Measurements from ENCODE around the gene ABO.

GRCh38 chr9:133322701-133323100 lies 47.7 kb upstream of the ABO start:
- no peak for TF ChIP-seq CTCF (IDR thresholded peaks at IDR 0.05)
- TF ChIP-seq EP300 (IDR thresholded peaks at IDR 0.05): no peak
- TF ChIP-seq POLR2A (IDR thresholded peaks at IDR 0.05): no peak
- TF ChIP-seq POLR2AphosphoS5 (IDR thresholded peaks at IDR 0.05): no peak
